NK-92 treated with Interleukin-12 subunit alpha and Interleukin-12 subunit beta, amount 100 ng/mL, for 24 hours (cell line): ENCODE measurements around the gene PIGU.
"Not testable (repeated sequence)": the region's sequence is repeated elsewhere in the genome, so short reads cannot be mapped to it uniquely, and the experiment has no call there.

Experiments
- DNase-seq: peaks from one replicate; lab custom pipeline; 2025; lab: John Stamatoyannopoulos, UW

Gene PIGU

DNA sequence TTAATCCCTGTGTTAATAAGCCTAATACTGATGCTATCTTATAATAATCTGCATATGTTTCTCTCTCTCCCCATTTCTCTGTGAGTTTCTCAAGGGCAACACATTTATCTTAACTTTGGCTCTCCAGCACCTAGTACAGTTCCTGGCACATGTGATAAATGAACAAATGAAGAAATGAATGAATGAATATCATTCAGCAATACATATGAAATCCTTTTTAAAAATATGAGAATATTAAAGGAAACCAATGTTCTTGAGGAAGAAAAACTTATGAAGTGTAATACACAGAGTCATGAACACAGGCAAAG is 55.9 kb downstream of the PIGU start:
- DNase-seq: no peak

DNA sequence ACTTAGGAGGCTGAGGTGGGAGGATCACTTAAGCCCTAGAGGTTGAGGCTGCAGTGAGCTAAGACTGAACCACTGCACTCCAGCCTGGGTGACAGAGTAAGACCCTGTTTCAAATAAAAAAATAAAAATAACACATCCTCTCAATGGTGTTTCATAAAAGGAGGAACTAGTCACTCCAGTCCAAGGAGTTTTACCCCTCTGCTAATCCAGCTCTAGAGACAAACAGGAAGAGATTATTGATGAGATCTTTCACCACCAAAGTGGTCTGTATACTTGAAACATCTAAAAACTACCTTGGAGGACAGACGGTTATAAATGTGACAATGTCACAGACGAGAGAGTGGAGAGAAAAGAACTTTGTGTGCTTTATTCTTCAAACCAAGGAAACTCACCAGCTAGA is 58.2 kb downstream of the PIGU start:
- DNase-seq: no peak

DNA sequence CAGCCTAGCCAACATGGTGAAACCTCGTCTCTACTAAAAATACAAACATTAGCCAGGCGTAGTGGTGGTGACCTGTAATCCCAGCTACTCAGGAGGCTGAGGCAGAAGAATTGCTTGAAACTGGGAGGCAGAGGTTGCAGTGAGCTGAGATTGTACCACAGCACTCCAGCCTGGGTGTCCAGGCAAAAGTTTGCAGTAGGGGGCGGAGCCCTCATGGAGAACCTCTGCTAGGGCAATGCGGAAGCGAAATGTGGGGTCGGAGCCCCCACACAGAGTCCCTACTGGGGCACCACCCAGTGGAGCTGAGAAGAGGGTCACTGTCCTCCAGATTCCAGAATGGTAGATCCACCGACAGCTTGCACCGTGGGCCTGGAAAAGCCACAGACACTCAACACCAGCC is 60.0 kb downstream of the PIGU start:
- not testable (repeated sequence) for DNase-seq

DNA sequence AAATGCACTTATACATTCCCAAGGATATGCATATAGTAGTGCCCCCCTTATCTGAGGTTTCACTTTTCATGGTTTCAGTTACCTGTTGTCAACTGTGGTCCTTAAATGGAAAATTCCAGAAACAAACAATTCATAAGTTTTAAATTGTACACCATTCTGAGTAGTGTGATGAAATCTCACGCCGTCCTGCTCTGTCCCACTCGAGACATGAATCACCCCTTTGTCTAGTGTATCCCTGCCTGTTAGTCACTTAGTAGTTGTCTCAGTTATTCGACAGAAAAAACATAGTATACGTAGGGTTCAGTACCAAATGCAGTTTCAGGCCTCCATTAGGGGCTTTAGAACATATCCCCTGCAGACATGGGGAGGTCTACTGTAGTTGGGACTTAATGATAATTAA is 61.4 kb downstream of the PIGU start:
- DNase-seq: no peak

DNA sequence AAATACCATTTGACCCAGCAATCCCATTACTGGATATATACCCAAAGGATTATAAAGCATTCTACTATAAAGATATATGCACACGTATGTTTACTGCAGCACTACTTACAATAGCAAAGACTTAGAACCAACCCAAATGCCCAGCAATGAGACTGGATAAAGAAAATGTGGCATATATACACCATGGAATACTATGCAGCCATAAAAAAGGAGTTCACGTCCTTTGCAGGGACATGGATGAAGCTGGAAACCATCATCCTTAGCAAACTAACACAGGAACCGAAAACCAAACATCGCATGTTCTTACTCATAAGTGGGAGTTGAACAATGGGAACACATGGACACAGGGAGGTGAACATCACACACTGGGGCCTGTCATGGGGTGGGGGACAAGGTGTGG is 64.9 kb downstream of the PIGU start:
- DNase-seq: not testable (repeated sequence)

DNA sequence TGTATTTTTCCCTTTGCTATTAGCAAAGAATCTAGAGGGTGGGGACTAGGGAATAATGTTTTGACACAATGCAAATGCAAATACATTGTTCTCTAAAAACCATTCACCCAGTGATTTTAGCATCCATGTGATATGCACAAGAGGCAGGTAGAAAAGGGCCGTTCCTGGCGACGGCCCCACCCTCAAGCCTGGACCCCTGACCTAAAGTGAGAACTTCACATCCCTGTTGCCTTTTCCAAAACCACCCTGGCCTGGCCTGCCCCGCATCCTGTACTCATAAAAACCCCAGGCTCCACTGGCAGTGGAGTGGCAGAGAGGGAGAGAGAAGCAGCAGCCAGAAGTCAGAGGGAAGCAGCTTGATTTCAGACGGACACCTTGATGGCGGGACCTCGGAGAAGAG is 69.8 kb downstream of the PIGU start:
- DNase-seq: no peak

DNA sequence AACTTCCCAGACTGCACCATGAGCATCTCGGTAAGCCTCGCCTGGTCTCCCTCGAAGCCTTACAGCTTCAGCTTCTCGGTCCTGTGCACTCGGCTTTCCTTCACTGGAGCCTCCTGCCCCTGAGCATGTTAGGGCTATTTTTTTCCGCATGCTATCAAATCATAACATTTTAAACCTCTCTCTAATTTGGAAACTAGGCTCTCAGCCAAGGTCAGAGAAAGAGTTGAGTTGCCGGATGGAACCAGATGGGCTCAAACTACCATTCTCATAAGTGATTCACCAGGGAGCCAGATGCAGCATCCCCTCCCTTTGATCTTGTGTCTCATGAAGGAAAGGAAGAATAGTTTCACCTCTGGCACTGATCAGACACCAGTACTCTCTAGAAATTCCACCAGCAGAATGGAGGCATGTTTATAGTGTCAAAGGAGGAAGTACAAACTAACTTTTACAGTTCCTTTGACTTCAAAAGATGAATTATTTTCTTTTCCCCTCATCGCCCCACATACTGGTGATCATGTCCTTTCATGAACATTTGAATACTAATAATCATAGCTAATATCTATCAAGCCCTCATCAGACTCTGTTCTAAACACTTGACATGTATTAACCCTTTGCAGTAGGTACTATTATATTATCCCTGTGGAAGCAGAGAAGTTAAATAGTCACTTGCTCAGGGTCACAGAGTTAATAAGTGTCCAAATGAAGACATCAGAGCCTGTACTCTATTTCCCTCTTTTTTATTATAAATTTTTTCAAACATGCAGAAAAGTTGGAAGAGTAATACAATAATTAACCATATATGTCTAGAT is 71.7 kb downstream of the PIGU start:
- no peak for DNase-seq

DNA sequence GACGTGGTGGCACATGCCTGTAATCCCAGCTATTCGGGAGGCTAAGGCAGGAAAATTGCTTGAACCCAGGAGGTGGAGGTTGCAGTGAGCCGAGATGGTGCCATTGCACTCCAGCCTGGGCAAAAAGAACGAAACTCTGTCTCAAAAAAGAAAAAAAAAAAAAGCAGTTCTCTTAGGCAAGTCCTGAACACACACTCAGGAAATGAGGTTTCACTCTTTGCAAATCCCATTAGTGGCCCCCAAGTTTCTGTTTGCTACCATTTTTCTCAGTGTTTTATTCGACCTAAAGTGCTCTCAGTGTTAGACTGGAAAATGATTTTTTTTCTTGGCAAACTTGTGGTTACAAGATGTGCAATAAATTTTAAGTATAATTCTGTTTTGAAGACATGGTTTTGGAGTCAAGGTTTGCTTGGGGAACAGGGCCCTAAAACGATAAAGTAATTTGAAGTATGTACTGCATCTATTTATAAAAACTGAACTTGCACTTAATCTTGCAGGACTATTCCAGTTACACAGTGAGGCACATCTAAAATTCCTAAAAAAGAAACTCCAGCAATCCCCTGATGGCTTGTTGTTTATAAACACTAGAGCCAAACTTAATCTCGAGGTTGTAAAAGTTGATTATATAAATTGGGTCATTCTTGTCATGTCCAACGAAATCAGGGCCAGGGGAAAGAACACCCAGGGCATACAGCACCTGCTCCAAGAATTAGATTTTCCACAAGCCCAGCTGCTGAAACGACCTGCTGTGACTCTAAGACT is 75.8 kb downstream of the PIGU start:
- DNase-seq: no peak

DNA sequence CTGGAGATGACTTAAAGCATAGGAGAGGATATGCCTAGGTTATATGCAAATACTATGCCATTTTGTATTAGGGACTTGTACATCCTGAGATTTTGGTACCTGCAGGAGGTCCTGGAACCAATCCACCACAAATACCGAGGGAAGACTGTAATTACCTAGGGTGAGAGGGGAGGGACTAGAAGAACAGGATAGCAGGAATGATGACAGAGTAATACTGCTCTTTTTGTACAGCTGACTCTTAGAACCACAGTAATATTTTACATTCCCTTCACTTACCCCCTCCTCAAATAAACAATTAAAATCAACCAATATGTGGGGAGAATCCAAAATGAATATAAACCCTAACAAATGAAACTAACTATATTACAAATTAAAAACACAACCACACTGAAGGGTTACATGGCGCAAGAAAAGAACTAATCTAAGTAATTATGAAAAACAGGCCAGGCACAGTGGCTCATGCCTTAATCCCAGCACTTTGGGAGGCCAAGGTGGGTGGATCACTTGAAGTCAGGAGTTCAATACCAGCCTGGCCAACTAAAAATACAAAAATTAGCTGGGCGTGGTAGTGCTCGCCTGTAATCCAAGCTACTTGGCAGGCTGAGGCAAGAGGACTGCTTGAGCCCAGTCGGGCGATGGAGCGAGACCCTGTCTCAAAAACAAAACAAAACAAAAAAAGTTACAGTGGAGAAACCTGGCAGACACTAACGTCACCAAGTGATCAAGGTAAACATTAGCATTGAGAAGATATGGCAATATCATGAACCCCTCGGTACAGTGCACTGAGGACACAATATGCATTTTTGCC is 81.3 kb downstream of the PIGU start:
- no peak for DNase-seq

DNA sequence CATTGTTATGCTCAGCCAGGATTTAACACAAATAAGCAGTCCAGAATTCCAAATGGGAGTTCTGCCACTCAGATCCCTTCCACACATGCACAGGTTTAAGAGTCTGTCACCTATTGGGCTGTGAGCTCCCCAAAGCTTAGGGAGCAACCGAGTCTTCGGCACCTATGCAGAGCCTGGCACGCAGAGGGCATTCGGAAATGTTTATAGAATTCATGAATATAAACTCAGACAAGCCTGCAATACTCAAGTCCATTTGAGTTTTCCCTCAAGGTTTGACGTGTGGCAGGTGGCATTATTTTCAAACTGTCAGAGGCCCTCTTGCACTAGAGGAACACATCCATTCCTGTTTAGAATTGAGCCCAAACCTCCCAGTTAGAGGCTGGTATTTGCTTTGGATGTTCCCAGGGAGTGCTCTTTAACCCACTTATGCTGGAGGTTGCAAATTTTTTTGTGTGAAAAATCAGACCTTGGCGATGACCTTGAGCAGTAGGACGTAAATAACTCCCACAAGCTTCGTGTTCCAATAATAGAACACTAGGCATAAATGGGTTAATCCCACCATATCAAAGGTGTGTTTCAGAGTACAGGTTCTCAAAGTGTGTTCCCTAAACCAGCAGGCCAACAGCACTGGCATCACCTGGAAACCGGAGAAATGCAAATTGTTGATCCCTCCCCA is 90.3 kb downstream of the PIGU start:
- no peak for DNase-seq

DNA sequence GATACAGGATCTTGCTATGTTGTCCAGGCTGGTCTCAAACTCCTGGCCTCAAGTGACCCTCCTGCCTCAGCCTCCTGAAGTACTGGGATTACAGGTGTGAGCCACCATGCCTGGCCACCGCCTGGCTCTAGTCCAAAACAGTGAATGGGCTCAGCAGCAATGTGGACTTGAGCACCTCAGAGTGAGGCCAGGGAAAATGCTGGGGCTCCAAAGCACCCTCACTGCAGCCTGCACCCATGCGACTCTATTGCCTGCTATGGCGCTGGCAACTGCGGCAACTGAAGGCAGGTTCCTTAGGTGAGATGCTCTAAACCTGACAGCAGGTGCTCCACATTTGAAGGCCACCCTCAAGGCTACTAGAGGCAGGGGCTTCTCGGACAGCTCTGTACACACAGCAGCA is 91.9 kb downstream of the PIGU start:
- no peak for DNase-seq

DNA sequence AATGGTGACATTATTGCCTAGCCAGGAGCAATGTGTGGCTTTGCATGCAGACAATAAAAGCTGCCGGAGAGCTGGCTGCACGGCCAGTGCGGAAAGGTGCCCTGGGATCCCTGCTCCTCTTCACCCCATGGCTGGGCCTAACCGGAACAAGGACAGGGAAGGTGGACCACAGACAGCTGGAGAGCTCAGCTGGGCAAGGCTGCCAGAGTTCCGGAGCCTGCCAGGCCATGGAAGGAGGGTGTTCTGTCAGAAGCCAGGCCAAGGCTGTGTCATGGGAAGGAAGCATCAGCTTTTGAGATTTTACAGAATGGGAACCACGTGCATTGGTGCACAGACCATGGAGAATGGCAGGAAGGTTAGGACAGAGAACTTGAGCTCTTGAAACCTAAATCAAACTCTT is 93.3 kb downstream of the PIGU start:
- DNase-seq: no peak

DNA sequence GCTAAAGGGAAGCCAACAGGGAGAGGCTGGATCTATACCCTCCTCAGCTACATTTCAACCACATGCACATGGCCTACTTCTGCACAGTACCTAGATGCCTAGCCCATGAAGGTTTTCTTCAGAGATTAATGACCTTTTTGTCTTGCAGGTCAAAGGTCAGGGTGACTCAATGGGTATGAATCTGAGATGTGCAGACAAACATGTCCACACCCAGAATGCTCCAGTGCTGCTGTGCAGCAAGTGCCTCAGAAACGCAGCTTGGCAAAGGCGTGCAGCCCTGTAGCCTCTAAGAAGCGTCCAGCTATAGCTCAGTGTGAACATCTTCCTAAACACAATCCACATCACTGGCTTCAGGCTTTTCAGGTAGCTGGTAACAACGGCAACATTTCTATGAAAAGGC is 94.0 kb downstream of the PIGU start:
- DNase-seq: no peak

DNA sequence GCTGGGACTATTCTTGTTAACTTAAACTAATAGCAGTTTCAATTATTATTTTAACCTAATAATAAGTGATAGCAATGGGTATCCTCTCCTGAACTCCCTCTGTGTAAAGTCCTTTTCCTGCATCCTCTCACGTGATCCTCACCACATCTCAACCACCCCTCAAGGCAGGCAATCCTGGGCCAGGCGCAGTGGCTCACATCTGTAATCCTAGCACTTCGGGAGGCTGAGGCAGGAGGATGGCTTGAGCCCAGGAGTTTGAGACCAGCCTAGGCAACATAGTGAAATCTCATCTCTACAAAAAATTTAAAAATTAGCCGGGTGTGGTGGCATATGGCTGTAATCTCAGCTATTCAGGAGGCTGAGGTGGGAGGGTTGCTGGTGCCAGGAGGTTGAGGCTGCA is 94.7 kb downstream of the PIGU start:
- no peak for DNase-seq

DNA sequence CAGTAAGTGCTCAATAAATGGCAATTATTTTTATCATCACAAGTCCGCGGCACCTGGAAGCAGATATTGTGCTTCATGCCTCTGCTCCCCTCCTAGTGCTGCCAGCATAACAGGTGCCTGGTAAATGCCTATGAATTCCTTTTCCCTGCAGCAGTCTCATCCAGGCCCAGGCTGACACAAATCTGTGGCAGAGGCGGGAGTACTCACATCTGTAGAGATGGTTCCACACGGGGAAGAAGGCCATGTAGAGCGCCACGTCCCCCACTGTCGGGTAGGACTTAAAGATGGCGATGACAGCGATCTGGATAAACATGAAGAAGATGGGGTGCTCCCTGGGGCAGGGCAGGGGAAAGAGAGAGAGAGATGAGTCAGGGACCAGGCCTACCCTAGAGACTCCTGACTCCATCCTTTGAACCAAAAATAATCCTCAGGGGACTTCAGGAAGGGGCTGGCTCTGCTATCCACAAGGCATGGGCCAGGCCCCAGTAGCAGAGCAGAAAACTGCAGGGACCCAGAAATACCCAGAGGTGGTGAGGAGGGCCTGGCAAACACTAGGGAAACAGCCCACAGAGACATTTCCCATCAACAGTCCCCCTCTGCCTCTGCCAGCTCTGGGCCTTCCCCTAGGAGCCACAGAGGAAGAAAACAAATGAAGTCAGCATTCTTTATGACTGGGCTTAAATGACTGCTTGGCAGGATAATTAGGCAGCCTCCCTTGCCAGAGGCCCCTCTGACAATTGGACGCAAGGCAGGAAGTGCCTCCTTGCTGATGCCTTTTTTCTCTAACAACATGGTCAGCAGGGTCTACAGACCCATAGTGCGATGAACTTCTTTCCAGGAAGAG is 95.3 kb downstream of the PIGU start:
- DNase-seq: no peak

DNA sequence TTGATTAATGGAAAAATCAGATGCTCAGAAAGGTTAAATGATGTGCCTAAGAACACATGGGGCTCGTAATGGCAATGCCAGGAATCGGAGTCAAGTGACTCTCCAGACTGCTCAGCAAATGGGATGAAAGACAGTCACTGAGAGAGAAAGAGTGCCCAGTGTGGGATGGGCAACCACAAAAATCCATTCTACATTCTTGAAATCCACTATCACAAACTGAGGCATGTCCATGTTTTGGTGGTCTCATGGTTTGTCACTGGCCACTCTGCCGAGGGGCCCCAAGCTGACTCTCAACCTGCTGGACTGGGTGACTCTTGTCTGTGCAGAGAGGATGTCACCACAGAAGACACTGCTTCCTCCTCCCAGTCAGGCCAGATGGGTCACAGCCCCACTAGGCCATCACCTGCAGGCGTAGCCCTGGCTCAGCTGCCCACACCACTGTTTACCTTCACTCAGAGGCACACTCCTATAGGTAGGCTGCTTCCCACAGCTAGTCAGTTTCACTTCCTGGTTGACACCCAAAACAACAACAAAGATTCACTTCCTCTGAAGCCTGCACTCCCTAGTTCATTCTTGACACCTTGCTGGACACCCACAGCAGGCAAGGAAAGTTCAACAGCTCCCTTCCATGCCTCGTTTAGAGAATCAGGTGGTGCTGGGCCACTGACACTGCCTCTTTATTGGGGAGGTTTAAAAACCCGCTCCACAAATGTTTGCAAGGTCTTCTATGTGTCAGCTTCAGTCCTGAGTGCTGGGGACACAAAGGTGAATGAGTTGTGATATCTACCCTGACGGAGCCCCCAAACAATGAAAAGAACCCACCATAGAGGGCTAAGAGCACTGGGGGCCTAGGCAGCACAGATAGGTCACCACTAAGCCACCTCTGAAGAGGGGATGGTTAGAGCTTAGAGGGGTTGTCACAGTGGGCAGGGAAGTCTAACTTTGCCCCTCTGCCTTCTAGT is 96.6 kb downstream of the PIGU start:
- DNase-seq: no peak

DNA sequence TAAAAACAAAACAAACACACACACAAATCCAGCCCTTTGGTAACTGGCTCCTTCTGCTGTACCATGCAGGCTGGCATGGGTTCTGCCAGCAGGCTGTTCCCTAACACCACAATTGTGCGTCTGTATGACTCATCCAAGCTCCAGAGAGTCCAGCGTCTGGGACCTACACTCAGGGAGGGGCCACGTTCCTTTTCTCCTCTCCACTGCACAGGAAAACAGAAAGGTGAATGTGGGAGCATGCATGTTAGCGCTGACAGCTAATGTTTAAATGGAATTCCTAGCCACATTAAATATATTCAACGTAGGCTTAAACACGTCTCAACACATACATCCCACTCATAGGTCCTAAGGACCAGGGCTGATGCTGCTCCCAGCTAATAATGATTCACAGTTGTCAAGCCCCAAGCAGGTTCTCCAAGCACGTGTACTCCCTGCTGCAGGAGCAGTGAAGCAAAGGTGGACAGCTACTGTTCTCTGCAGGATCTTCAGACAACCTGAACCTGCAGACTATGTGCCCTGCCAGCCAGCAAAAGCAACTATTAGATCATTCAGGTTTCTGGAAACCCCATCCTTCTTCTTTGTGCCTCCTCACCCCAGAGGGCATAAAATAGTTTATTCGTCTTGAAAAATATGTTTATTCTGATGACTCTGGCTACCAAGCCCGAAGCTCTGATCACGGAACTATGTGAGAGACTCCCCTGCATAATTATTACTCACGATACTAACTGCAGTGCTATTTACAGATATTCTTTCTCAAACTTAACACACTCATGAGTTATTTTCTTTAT is 97.5 kb downstream of the PIGU start:
- DNase-seq: no peak

DNA sequence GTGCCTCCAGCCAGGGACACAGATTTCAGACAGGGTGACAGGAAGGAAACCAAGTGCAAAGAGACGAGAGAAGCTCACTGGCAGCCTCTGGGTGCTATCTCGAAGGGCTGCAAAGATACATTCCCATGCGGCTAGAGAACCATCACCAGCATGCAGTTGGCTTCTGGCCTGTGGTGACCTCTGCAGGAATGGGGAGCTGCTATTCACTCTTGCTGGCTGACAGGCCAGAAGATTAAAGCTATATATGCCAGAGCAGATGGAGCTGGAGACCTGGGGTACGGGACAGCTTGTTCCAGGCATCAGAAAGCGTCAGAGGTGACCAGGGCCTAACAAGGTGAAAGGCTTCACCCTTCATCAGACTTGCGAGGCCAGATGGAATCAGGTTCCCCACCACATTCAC is 98.4 kb downstream of the PIGU start:
- DNase-seq: no peak

DNA sequence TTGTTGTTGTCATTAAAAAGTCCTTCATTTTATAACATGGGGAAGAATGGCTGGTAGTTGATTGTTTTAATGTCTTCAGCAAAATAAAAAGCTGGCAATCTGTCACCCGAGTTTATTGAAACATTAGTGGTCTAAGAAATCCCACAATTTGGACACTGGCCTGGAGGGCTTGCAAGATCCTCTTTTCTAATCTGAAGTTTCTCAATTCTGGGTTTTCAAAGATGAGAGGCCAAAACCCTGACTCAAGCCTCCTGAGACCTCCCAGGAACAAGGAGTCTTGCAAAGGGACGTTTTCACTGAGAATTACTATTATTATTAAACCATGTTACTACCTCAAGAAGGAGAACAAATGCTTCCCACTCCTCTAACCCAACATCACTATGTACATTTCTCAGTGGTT is 98.9 kb downstream of the PIGU start:
- DNase-seq: no peak

DNA sequence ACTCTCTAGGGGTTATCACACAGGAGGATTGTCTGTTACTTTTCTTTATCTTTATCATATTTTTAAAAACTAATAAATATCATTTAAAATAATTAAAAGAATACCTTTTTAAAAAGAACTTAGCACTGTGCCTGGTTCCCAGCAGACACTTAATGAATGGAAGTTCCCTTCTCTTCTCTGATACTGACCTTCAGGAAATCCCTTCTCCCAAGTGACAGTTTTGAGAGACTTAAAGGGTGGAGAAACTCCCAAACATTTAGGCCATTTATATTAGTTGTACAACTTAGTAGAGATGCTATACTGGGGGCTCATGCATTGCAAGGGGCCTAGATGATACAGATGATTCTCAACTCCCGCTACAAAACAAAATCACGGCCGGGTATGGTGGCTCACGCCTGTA is 99.8 kb downstream of the PIGU start:
- DNase-seq: no peak
